ENCODE data around the gene HEXIM2. TPM values are rescaled to one million over a fixed set of nuclear protein-coding genes. Genes with fewer than 3 reads are reported as not detected.

The HEXIM2 gene, protein sequence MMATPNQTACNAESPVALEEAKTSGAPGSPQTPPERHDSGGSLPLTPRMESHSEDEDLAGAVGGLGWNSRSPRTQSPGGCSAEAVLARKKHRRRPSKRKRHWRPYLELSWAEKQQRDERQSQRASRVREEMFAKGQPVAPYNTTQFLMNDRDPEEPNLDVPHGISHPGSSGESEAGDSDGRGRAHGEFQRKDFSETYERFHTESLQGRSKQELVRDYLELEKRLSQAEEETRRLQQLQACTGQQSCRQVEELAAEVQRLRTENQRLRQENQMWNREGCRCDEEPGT
- total RNA-seq (2022; extraction: Qiagen RNA extraction) = 13.7 to 19.3 TPM (median 15.3 TPM) in 5 replicates

DNA sequence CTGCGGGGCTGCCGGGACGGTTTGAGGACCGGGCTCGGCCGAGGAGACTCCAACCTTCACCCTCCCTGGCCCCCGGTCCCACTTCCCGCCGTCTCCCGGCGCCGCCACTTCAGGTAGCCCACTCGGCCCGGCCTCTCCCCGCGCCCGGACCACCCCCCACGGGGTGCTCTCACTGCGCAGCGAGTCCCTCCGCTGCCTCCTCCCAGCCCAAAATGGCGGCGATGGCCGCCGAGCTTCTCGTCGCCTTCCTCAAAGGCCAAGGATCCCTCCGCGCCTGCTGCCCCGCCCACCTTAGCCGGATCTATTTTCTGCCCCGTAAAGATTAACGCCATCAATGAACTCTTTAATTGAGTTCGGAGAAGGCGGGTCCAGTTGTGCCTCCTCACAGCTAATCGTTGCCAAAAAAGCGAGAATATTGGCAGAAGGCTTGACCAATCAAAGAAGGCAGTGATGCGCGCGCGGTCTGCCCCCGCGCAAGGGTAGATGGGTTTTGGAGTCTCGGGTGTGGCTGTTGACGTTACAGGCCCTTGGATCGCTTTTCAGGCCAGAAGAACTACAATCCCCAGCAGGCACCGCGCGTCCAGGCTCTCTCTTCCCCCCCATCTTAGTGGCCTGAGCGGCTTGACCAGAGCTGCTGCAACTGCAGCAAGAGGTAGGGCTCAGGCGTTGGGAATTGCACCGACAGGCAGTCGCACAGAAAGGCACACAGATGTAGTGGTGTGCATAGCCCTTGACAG, at the start of gene HEXIM2:
Gene HEXIM2, plus strand, starts transcription at position 588 of the 737 bp plus-strand sequence. CDS start 919 bp downstream, outside the sequence.

DNA sequence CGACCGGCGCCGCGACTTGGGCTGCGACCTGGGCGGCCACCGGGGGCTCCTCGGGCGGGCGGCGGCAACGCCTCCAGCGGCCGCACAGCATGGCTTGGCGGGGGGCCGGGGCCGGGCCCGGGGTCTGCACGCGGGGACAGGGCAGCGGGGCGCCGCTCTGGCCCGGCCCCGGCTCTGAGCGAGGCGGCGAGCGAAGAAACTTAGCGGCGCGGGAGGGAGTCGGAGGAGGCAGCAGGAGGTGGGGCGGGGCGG, 29.4 kb upstream of the HEXIM2 start, which contains the start of gene PLCD3:
Gene PLCD3, minus strand, starts transcription at position 196 of the 252 bp plus-strand sequence. Its CDS starts 105 bp downstream, at position 91.

DNA sequence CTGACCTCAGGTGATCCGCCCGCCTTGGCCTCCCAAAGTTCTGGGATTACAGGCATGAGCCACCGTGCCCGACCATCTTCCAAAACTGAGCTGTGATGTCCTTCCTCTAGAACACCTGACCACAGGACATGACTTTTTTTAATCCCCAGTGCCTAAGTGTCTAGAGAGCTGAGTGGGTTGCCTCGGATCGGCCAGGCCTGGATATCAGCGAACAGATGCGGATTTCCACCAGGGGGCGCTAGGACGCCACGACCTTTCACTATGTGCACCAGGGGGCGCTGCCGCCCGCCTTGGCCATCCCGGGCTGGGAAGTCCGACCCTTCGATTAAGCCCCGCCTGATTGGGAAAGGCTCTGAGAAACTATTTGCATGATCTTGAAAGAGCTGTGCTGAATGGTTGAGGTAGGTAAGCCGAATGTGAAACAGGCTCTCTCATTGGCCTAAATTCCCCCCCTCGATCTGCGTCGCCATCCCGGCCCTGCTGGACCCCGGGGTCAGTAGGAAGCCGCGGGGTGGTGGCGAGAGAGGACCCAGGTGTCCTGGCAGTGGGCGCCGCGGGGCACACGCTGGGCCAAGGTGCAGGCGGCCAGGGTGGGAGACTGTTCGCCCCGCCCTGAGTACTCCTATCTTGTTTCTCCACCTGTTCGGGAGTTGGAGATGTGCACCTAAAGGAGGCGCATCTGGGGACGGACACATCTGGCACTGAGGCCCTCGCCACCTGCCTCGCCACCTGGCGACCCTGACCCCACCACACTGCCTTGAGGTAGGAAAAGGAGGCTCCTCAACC, 26.3 kb upstream of the HEXIM2 start, which contains the start of gene ACBD4:
Gene ACBD4, plus strand, starts transcription at position 496 of the 786 bp plus-strand sequence. CDS start 458 bp downstream, outside the sequence.

DNA sequence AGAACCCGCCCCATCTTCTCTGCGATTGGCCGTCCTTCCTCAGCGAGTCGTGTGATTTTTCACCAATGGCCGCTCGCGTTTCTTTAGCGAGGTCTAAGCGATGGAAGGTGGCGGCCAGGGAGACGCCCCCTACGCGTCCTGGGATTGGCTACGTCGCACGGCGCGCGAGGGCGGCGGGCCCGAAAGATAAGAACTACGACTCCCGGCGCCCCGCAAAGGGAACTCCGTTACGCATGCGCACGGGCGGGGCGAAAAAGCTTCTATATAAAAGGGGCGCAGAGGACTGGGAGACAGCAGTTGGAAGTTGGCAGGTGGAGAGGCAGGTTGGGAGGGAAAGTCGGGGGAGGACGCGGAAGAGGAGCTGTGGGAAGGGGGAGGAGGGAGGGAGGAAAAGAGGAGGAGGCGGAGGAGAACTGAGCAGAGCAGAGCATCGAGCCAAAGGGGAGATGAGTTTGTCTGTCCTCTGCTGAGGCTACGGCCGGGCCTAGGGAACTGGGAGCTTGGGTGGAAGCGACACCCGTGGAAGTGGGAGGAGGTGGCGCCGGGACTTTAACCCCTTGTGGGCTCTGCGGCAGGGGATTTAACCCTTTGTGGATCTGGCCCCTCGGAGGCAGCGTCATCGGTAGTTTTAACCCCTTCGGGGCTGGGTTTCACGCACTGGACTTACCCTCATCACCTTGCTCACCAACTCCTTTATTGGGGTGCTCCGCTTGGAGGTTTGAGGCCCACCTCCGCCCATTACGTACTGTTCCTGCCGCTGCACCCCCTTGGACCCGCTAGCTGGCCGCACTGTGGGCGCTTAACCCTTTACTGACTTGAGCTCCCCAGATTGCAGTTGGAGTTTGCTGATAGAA, 13.3 kb upstream of the HEXIM2 start, which contains the start of gene HEXIM1:
Gene HEXIM1, plus strand, starts transcription at position 293 of the 854 bp plus-strand sequence. CDS start 716 bp downstream, outside the sequence.

Other genes with a start within 250 kb of the HEXIM2 start
- gene GFAP, start 246.4 kb upstream of the HEXIM2 start, total RNA-seq (2022; extraction: Qiagen RNA extraction) = 0.55 to 1.2 TPM (median 0.68 TPM) in 5 replicates
- 32.9 to 38.1 TPM (median 37.3 TPM) in 5 replicates for gene KIF18B, start 214.1 kb upstream of the HEXIM2 start, total RNA-seq (2022; extraction: Qiagen RNA extraction)
- gene C1QL1, start 193.6 kb upstream of the HEXIM2 start, total RNA-seq (2022; extraction: Qiagen RNA extraction) = 15.2 to 32.8 TPM (median 28.1 TPM) in 5 replicates
- 15.9 to 19.3 TPM (median 18.0 TPM) in 5 replicates for gene DCAKD, start 110.2 kb upstream of the HEXIM2 start, total RNA-seq (2022; extraction: Qiagen RNA extraction)
- 170 to 365 TPM (median 187 TPM) in 5 replicates for gene NMT1, start 100.6 kb upstream of the HEXIM2 start, total RNA-seq (2022; extraction: Qiagen RNA extraction)
- 150 to 181 TPM (median 175 TPM) in 5 replicates for gene PLCD3, start 29.4 kb upstream of the HEXIM2 start, total RNA-seq (2022; extraction: Qiagen RNA extraction)
- 6.3 to 7.7 TPM (median 6.5 TPM) in 5 replicates for gene ACBD4, start 26.2 kb upstream of the HEXIM2 start, total RNA-seq (2022; extraction: Qiagen RNA extraction)
- 39.5 to 51.7 TPM (median 44.6 TPM) in 5 replicates for gene HEXIM1, start 13.4 kb upstream of the HEXIM2 start, total RNA-seq (2022; extraction: Qiagen RNA extraction)
- 33.0 to 34.4 TPM (median 33.5 TPM) in 5 replicates for gene FMNL1, start 60.0 kb downstream of the HEXIM2 start, total RNA-seq (2022; extraction: Qiagen RNA extraction)
- 0.07 to 0.18 TPM (median 0.14 TPM) in 4 of 5 replicates, not detected in the other for gene SPATA32, start 100.2 kb downstream of the HEXIM2 start, total RNA-seq (2022; extraction: Qiagen RNA extraction)
- gene MAP3K14, start 155.1 kb downstream of the HEXIM2 start, total RNA-seq (2022; extraction: Qiagen RNA extraction) = 35.0 to 51.9 TPM (median 42.2 TPM) in 5 replicates

Data from A549 treated with Hydrocortisone at 1 μM for 4 hours (cell line).